HG02943 (cell line): ENCODE data around the gene HYAL1.
"Not testable (repeated sequence)": the region's sequence is repeated elsewhere in the genome, so short reads cannot be mapped to it uniquely, and the experiment has no call there.

Experiments
- ATAC-seq: cut with Tn5 transposase; IDR thresholded peaks from one replicate; pipeline ENCODE4 v1.9.1; 2021; ENCODE audit warnings: mild to moderate bottlenecking, low read depth, moderate library complexity; ENCODE audit not compliant: unreplicated experiment

Gene HYAL1

GRCh38 chr3:50264383-50264963 lies 38.9 kb downstream of the HYAL1 start:
- no peak for ATAC-seq

DNA sequence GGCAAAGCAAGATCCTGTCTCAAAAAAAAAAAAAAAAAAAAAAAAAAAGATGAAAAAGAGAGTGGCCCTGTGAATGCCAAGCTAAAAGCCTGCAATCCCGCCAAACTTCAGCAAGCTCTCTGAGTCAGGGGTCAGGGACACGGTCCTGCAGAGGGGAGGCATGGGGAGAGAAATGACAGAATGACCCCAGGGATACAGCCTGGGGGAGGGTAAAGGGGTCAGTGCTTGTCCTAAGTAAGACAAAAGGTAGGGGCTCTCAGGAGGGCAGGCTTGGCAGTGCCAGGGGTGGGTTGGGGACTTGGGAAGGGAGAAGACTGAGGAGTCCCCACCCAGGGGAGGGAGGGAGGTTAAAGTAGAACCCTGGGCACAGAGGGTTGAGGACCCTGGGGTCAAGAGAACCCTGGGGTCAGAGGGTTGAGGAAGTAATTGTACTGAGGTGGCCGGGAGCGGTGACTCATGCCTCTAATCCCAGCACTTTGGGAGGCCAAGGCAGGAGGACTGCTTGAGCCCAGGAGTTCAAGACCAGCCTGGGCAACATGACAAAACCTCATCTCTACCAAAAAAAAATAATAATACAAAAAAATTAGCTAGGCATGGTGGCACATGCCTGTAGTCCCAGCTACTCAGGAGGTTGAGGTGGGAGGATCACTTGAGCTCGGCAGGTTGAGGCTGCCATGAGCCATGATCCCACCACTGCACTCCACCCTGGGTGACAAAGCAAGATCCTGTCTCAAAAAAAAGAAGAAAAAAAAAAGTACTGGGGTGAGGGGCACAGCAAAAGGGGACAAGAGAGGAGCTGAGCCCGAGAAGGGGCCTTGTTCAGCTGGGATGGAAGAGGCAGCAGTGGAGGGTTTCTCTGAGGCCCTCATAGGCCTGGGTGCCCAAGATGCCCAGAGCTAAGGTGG lies 39.6 kb downstream of the HYAL1 start:
- ATAC-seq, result no peak

- ATAC-seq, result no peak
These were observed 40.6 kb downstream of the HYAL1 start for GRCh38 chr3:50262778-50263177.

DNA sequence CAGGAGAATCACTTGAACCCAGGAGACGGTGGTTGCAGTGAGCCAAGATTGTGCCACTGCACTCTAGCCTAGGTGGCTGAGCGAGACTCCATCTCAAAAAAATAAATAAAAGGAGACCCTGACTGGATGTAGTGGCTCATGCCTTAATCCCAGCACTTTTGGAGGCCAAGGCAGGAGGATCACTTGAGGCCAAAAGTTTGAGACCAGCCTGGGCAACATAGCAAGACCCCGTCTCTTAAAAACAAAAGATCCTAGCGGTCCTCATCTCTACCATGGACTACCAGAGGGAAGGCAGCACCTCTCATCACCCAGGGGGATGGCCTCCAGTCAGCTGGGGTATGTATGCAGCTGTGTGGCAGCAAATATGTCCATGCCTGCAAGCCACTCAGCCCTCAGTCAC lies 41.2 kb downstream of the HYAL1 start:
- ATAC-seq, result not testable (repeated sequence)

GRCh38 chr3:50261505-50261904 lies 41.9 kb downstream of the HYAL1 start:
- no peak for ATAC-seq

DNA sequence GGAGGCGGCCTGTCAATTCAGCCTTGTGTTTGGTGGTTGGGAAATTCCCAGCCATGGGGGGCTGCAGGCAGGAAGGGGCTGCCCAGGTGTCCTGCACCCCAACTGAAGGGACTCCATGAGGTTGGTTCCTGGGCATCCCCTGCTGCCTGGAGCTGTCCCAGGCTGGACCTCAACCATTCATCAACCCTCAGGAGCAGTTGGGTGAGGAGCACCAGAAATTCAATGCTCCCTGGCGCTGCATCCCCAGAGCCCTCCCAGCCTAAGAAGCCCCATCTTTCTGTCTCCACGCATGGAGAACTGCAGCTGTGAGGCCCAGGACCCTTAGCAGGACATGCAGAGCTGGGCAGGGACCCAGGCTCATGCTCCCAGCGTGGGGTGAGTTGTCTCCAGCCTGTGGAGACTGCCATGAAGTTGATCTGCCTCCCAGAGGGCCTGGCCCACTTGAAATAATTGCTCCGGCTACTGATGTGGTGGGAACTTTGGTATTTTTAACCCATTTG lies 42.4 kb downstream of the HYAL1 start:
- no peak for ATAC-seq

- peak; percentile 70 for ATAC-seq
These were observed 43.1 kb downstream of the HYAL1 start for GRCh38 chr3:50260027-50260941.

GRCh38 chr3:50259432-50260026 lies 43.8 kb downstream of the HYAL1 start:
- ATAC-seq, result peak; percentile 16

DNA sequence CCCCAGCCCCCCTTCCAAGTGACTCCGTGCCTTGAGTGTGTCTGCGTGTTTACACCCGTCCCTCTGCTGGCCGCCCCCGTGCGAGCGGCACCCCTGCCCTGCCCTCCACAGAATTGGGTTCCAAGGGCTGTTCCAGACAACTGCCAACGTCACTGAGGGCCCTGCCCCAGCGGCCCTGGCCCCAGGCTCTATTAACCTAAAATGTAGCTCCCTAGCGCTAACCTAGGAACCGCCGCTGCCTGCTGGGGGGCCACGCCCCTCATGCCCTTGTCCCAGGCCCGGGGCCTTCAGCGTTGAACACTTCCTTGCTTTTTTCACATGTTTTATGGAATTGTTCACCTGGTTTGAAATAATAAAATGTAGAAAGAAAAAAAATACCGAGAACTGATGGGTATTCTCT lies 44.4 kb downstream of the HYAL1 start:
- ATAC-seq, result no peak

- no peak for ATAC-seq
These were observed 45.2 kb downstream of the HYAL1 start for GRCh38 chr3:50258029-50258680.

GRCh38 chr3:50256978-50257890 lies 46.1 kb downstream of the HYAL1 start:
- ATAC-seq, result no peak

- ATAC-seq, result no peak
These were observed 48.1 kb downstream of the HYAL1 start for GRCh38 chr3:50255251-50255615.

DNA sequence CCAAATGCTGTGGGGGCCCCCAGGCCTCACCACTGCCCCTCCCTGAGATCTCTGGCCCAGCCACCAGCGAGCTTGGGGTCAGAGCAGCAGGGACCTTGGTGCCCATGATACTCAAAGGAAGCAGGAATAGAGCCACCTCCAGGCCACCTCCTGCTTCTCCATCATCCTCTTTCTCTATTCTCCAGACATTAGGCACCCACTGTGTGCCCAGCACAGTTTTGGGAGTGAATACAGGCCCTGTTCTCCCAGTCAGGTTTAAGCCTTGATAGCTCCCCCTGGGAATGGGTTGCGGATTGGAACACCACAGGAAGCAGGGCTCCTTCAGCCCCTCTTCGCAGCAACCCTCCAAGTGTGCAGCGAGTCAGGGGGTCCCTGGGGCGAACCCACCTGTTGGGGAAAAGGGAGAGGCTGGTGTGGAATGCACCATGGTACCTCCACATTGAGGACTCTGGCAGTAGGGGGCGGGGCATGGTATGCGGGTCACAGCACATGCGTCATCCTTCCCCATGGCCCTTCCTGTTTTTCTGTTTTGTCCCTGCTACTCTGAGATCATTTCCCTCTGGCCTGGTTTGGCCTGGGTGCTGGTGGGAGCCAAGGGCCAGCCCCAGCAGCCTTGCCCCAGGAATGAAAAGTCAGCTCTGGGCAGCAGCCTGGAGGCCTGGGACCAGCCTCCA lies 48.7 kb downstream of the HYAL1 start:
- ATAC-seq, result no peak

- no peak for ATAC-seq
These were observed 52.2 kb downstream of the HYAL1 start for GRCh38 chr3:50251220-50251619.

- no peak for ATAC-seq
These were observed 52.9 kb downstream of the HYAL1 start for GRCh38 chr3:50250514-50250913.
